Stimulated activated CD4-positive, alpha-beta T cell treated with anti-CD3 and anti-CD28 coated beads, Interleukin-1b, Interleukin-23, amount 100 ng/mL, for 1 hour (primary cell): ENCODE results near the gene EXOSC2.
"Not testable (repeated sequence)": the region's sequence is repeated elsewhere in the genome, so short reads cannot be mapped to it uniquely, and the experiment has no call there.

Experiments used
- DNase-seq, 2 donors: peaks; one replicate each; pipeline ENCODE4 v3.0.0-alpha.2; 2020; ENCODE audit warnings: low read depth in 2 of 2

EXOSC2 gene

DNA sequence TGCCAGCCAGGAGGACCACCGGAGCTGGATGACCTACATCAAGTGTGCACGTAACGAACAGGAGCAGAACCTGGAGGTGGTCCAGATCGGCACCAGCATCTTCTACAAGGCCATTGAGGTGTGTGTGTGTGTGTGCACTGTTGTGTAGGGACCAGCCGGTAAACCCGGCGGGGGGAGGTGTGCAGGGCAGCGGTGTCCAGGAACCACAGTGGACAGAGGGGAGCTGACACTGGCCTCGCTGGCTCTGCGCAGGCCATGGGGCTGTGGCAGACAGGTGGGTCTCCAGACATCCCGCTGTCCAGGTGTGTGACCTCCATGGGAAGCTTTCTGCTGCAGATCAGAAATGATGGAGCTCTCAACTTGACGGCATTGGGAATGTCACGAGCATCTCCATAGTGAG lies 25.4 kb upstream of the EXOSC2 start:
- no peak for DNase-seq

DNA sequence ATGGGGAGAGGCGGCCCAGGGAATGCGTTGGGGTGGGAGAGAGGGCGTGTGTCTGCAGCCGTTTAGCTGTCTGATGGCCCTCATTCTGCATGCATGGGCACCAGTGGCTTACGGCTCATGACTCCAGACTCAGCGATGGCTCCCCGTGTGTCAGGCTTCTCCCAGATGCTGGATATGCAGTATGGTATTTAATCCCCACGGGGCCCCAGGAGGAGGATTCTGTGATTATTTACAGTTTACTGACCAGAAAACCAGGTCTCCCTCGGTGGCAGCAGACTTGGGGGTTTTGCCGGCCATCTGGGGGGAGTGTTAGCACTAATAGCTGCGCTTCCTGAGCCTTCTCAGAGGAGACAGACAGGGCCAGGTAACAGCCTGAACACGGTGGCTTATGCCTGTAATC lies 24.9 kb upstream of the EXOSC2 start:
- no peak for DNase-seq

DNA sequence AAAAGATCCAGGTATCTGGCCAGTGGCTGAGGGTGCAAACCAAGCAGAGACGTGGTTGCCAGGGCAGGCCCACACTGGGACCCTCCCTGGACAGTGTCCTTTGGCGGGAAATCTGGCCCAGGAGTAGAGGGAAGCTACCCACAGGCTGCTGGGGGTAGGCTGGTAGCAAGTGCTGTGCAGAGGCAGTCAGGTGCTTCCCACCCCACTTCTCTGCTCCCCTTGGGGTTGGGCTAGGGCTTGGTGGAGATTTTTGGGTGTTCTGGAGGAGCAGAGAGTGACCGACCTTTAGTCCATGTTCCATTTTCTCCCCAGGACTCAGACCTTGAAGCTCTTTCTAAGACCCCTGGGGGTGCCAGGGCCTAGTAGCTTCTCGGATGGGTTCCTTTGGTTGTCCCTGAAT lies 23.6 kb upstream of the EXOSC2 start:
- DNase-seq: no peak

DNA sequence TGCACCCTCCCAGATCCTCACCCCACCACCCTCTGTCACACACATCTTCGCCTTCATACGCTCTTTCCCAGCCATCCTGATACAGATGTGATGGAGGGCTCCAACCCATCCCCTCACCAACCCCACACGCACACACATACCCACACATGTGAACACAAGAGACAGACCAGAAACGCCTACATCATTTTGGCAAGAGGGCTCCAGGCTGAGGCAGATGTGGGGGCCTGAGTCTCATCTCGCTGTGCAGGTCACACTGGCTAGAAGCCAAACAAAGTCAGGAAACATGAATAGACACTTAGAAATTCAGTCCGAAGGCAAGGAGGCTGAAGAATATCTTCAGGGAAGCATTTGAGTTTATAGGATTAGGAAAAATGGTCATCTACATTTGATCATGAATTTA lies 22.9 kb upstream of the EXOSC2 start:
- no peak for DNase-seq

DNA sequence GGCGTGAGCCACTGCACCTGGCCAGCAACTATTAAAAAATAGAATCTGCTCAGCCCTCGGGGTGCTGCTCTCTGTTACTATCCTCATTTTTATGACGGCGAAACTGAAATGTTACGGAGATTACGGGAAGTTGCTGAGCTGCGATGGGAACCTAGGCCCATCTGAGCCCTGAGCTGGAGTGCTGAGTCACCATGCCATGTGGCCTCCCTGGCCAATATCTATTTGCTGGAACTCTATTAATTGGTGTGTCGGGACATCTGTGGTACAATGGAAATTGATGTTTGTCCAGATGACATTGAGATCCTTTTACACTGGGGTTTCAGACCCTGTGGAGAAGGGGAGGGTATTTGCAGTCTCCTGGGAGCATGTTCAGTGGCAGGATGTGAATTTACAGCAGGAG lies 21.1 kb upstream of the EXOSC2 start:
- DNase-seq: no peak

DNA sequence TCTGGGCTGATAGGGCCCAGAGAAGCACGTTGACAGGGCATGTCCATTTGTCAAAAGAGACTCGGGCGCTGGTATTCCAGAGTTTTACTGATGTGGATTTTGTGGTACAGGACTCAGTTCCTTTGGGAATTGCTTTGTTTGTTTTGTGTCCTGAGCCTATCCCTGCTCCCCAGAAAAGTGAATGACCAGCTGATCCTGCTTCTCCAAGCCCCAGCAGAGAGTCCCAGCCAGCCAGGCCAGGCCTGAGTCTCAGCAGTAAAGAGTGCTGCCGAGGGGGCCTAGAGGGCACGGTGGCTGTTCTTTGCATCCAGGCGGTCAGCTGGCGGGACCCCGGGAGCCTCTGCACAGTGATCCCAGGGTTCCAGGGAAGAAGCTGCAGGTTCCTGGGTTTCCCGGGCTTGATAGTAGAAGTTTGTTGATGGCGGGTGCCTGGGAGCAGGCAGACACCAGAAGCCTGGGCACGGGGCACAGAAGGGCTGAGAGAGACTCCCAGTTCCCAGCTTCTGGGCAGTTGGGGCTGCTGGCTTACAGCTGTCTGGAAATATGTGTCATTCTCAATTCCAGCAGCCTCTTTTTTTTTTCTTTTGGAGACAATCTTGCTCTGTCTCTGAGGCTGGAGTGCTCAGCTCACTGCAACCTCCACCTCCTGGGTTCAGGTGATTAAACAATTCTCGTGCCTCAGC lies 20.5 kb upstream of the EXOSC2 start:
- no peak for DNase-seq

DNA sequence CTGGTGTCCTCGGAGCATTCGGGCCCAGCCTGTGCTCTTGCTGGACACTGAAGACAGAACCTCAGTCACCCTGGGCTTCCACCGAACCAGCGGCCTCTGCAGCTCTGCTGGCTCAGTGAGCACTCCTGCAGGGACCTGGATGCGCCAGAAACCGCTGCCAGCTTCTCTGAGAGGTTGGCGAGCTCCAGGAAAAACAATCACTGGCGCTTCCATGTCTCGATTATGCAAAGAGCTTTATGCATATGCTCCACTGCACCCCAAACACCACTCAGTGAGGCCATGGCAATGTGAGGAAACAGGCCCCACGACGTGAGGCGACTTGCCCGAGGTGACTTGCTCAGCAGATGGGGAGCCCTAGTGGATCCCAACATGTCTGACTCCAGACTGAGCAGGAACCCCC lies 18.2 kb upstream of the EXOSC2 start:
- no peak for DNase-seq

DNA sequence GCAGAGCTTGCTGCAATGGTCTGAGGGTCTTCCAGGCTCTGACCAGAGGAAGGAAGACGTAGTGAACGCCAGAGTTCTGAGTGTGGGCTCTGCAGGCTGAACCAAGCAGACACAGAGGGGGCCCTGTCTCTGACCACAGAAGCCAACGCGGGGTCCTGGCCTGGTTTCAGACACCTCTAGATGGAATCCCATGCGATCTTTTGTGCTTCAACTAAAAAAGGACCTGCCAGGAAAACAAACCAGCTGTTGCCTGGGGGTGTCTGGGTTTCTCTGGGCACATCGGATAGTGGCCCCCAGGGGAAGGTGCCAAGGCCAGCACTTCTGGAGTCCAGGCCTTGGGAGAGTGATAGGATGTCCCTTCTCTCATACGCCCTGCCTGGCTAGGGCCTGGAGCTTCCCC lies 16.3 kb upstream of the EXOSC2 start:
- DNase-seq: no peak

DNA sequence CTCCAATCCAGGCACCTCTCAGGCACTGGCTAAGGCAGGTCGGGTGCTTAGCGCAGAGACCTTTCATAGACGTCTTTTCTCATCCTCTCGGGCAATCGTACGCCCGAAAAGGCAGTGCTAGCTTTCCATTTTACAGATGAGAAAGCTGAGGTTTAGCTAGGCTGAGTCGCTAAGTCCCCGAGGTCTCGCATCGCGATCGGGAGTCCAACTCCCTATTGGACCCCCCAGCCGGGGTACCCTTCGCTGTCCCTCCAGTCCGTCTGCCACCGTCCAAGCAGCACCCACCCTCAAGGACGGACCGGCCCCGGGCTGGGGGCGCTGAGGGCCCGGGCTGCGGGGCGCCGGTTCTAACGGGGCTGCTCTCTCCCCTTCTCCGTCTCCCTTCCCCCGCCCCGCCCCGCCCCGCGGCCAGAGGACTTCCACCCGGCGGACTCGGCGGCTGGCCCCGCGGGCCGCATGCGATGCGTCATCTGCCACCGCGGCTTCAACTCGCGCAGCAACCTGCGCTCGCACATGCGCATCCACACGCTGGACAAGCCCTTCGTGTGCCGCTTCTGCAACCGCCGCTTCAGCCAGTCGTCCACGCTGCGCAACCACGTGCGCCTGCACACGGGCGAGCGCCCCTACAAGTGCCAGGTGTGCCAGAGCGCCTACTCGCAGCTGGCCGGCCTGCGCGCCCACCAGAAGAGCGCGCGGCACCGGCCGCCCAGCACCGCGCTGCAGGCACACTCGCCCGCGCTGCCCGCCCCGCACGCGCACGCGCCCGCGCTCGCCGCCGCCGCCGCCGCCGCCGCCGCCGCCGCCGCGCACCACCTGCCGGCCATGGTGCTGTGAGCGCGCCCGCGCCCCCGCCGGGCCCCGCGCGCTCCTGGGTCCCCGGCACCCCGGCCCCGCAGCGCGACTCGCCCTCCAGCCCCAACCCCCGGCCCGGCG lies 12.5 kb upstream of the EXOSC2 start:
- peak in 1 of 2 donors; percentile 35 for DNase-seq

DNA sequence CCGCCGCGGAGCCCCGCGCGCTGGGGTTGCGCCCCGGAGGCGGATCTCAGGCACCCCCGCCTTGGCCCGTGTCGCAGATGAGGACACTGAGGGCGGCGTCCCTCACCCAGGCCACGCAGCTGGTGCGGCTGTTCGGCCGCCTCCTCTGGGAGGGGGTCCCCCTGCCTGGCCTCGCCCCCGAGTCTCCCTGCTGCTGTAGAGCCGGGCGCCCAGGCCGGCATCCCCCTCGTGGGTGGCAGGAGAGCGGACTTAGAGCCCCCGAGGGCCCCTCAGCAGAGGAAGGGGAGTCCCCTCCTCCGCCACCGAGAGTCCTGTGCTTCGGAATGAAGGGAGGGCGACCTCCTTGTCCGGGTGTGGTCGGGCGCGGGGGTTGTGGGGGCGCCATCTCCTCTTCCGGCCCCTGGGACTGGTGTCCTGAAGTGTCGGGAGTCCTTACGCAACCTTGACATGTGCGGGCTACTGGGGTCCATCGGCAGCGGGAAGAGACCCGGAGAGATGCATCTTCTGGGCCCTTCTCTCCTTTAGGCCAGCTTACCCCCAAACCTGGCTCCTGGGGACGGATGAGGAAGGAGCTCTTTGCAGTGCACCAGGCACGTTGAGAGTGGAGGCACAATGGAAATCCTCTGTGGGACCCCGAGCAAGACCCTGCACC lies 11.7 kb upstream of the EXOSC2 start:
- DNase-seq: no peak

DNA sequence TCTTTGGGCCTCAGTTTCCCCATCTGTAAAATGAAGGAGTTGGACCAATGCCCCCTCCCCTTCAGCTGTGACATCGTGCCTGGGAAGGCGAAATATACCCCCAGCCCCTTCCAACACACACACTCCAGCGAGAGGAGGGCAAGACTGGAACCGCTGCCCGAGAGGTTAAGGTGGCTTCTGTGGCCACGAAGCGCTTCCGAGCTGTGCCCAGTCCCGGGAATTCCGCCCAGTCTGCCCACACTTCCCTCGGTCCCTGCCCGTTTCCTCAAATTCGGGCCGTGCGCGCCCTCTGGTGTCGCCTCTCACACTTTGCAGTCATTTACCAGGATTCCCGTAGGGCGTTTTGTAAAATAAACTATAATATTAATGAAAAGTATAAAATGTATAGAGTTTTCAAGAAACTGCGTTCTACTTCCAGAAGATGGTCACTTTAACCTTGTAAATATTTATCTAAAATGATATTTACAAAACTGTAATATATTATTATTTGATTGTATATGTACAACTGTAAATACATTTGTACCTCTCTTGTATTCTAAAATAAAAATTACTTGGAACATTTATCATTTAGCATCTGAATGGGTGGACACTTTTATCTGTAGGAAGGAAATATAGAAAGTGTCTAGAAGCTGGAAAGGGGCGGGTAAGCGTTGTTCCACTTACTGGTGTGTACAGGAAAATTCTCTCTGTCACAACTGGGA lies 11.0 kb upstream of the EXOSC2 start:
- DNase-seq: peak; percentile 20 to 39

DNA sequence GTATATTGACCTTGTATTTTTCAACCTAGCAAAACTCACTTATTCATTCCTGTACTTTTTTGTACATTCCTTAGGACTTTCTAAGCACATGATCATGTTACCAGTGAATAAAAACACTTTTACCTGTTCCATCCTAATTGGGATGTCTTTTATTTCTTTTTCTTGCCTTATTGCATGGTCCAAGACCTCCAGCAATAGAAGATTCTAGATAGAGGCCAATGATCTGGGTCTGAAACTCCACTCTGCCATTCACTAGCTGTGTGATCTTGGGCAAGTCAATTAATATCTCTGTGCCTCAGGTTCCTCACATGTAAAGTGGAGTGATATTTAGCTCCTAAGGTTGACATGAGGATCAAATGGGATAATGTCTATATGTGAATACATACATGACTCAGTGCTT lies 8.5 kb upstream of the EXOSC2 start:
- DNase-seq: no peak

DNA sequence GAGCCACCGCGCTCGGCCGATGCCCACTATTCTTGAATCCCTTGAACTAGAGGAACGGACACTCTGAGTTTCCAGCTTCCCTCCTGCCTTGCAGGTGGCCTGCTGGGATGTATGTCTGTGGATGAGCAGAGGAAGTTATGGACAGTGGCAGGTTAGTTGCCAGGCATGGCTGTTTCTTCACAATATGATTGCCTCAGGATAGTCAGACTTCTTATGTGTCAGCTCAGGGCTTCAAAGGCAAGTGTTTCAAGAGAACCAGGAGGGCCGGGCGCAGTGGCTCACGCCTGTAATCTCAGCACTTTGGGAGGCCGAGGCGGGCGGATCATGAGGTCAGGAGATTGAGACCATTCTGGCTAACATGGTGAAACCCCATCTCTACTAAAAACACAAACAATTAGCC lies 7.6 kb upstream of the EXOSC2 start:
- not testable (repeated sequence) for DNase-seq

DNA sequence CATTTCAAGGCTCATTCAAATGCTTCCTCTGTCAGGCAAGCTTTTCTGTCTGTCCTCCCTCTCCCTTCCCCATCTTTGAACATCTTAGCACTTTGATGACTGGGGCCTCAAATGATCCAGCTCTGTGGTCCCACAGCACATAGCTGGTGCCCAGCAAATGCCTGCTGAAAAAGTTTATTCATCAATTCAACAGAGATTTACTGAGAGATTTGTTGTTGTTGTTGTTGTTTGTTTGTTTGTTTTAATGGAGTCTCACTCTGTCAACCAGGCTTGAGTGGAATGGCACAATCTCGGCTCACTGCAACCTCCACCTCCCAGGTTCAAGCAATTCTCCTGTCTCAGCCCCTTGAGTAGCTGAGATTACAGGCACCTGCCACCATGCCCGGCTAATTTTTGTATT lies 6.0 kb upstream of the EXOSC2 start:
- DNase-seq: no peak

DNA sequence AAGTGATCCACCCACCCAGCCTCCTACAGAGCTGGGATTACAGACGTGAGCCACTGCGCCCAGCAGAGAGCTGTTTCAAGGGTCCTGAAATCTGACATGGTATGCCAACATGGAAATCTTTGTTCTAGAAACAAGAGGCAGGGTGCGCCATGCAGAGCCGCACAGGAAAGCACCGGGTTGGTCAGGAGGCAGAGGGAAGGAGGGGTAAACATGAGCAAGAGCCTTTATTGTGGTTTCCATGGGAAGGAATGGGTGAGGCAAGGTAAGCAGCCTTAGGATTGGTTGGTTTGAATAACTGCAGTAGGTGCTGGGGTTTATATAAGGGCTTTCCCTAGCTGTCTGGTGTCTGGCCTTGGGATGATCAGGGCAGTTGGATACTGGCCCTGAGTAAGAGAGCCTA lies 5.5 kb upstream of the EXOSC2 start:
- DNase-seq: no peak

DNA sequence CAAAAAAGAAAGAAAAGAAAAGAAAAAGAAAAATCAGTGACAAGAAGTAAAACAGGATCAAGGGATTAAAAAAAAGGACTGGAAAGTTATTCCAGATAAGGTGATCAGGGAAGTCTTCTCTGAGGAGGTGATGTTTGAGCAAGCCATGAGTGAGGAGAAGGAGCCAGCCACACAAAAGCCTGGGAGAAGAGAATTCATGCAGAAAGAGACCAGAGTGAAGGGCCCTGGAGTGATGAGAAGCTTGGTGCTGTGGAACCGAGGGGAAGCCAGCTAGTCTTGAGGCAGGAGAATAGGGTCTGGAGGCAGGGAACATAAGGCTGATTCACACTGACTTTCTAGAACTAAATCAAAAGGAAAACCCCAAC lies 4.0 kb upstream of the EXOSC2 start:
- no peak for DNase-seq

DNA sequence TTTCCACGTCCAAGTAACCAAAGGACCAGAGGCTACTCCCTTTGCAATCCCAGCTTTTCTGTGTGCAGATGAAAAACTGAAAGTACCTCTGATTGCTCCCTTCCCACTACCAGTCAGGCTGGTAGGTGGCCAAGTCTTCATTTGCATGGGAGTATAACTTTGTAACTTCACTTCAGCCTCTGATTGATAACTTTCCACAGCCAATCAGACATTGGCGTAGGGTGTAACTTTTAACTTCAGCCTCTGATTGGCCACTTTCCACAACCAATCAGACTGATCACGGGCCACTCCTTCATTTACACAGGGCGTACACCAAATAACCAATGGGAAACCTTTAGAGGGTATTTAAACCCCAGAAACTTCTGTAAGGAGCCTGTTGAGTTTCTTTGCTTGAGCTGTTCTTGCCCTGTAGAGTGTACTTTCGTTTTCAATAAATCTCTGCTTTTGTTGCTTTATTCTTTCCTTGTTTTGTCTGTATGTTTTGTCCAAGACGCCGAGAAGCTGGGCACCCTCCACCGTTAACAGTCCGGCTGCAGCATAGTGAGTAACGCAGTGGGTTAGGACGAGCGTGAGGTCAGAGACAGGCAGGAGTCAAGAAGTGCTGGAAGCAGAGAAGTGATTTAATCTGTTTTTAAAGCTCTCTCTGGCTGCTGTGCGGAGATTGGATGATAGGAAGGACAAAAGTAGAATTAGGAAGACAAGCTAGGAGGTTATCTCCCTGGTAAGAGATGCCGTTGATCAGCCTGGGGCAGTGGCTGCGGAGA lies 3.5 kb upstream of the EXOSC2 start:
- DNase-seq: no peak

DNA sequence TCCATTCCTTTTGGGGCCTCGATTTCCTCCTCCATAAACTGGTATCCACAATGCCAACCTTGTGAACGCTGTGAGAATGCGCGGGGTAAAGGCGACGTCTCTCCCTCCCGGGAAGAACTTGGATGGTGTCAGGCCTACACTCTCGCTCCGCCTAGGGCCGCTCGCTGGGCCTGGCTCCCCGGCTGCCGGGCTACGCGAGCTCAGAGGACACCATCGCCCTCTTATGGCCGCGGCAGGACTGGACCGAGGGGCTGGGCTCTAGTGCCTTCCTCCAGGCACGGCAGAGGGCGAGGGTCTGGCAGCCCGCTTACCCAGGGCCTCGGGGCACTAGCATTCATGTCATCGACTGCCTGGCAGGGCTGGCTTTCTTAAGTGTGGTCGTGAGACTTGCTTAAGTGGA lies 1.3 kb upstream of the EXOSC2 start:
- no peak for DNase-seq

DNA sequence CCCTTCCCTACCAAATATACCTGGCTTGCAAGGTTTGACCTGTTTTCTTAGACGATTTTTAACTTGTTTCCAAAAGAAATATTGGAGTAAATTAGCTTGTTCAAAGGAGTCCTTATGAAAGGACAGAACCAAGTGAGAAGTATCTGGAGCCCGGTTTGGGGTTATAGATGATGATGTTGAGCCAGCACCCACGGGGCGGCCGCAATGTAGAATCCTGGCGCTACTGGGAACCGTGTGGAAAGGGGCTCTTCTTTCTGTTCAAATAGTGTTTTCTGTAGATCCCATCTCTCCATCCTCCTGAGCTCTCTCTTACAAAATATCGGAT lies 517 bp upstream of the EXOSC2 start:
- DNase-seq: no peak

DNA sequence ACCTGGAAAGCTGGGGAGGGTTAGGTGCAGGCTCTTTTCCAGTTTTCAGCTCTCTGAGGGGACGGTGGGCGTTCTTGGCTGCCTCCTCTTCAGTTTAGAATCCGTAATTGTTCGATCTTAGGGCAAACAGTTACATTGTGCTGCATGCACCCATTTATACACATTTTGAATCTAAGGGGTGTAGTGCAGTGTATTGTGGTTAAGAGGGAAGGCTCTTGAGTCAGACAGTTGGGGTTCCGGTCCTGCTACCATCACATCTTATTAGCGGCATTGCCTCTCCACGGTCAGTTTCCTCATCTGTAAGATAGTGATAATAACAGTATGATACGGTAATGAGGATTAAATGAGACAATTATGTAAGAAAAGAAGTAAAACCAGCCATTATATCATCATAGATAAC lies 625 bp downstream of the EXOSC2 start:
- no peak for DNase-seq

DNA sequence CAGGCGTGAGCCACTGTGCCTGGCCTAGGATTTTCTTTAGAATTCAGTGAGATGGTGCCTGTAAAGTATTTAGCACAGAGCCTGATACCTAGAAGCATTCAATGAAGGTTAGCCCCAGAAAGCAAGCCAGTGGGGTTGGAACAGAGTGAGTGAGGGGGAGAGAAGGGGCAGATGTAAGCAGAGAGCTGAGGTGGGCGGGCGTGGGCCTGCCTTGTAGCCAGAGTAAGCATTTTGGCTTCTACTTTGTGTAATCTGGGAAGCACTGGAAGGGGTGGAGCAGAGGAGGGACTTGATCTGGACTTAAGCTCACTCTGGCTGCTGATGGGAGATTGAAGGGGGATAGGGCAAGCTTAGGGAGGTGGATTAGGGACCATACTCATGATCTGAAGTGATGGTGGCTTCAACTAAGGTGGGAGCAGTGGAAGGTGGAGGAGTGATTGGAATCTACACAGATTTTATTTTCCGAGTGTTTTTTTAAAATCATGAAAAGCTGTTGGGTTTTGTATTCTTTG lies 2.6 kb downstream of the EXOSC2 start:
- no peak for DNase-seq
